H9 (cell line): Measurements from ENCODE around the gene ZDHHC16. TPM values are rescaled to one million over a fixed set of nuclear protein-coding genes. Genes with fewer than 3 reads are reported as not detected.
"Not testable (repeated sequence)": the region's sequence is repeated elsewhere in the genome, so short reads cannot be mapped to it uniquely, and the experiment has no call there.

Experiments
- DNase-seq: peaks from one replicate; pipeline ENCODE4 v3.0.0-alpha.2; 2017
- H2AFZ ChIP-seq: one replicate; pipeline ENCODE4 v1.6.1; 2013; ENCODE audit warnings: mild to moderate bottlenecking, low read length, control low read depth, moderate library complexity
- H2AK5ac ChIP-seq: 2 replicates; pipeline ENCODE4 v1.6.1; 2013; ENCODE audit warnings: low read length, control low read depth, mixed read lengths; ENCODE audit not compliant: insufficient read length
- H2BK120ac ChIP-seq: one replicate; pipeline ENCODE4 v1.6.1; 2013; ENCODE audit warnings: low read depth, mild to moderate bottlenecking, low read length, control low read depth, inconsistent platforms; ENCODE audit not compliant: poor library complexity, severe bottlenecking
- H2BK12ac ChIP-seq: 2 replicates; pipeline ENCODE4 v1.6.1; 2013; ENCODE audit warnings: low read length, control low read depth, mixed read lengths, low read depth; ENCODE audit not compliant: insufficient read length
- H2BK15ac ChIP-seq: 2 replicates; pipeline ENCODE4 v1.6.1; 2013; ENCODE audit warnings: low read depth, low read length, control low read depth
- H2BK20ac ChIP-seq: one replicate; pipeline ENCODE4 v1.6.1; 2013; ENCODE audit warnings: low read depth, mild to moderate bottlenecking, low read length, control low read depth, inconsistent platforms; ENCODE audit not compliant: poor library complexity, severe bottlenecking
- H2BK5ac ChIP-seq: 2 replicates; pipeline ENCODE4 v1.6.1; 2013; ENCODE audit warnings: low read length, control low read depth, mixed read lengths; ENCODE audit not compliant: insufficient read length
- H3K14ac ChIP-seq: 2 replicates; pipeline ENCODE4 v1.6.1; 2013; ENCODE audit warnings: low read length, control low read depth; ENCODE audit not compliant: insufficient read depth
- H3K18ac ChIP-seq: 2 replicates; pipeline ENCODE4 v1.6.1; 2013; ENCODE audit warnings: low read depth, mild to moderate bottlenecking, mixed read lengths, low read length, control low read depth; ENCODE audit not compliant: insufficient read length
- H3K23ac ChIP-seq: 2 replicates; pipeline ENCODE4 v1.6.1; 2013; ENCODE audit warnings: low read length, control low read depth, mixed read lengths, low read depth; ENCODE audit not compliant: insufficient read length
- H3K23me2 ChIP-seq: 2 replicates; pipeline ENCODE4 v1.6.1; 2013; ENCODE audit warnings: low read depth, mild to moderate bottlenecking, mixed read lengths, low read length, control low read depth; ENCODE audit not compliant: insufficient read length, poor library complexity, severe bottlenecking
- H3K27ac ChIP-seq: 2 replicates; pipeline ENCODE4 v1.5.1; 2013; ENCODE audit warnings: low read length, control low read depth, mixed read lengths, low read depth; ENCODE audit not compliant: insufficient read length
- H3K27me3 ChIP-seq: 2 replicates; pipeline ENCODE4 v1.6.1; 2013; ENCODE audit warnings: low read length, control low read depth, inconsistent platforms; ENCODE audit not compliant: insufficient read depth
- H3K4ac ChIP-seq: 2 replicates; pipeline ENCODE4 v1.6.1; 2013; ENCODE audit warnings: low read depth, mild to moderate bottlenecking, control low read depth, inconsistent platforms, low read length, moderate library complexity
- H3K4me1 ChIP-seq: 2 replicates; pipeline ENCODE4 v1.6.1; 2013; ENCODE audit warnings: low read length, control low read depth, inconsistent platforms; ENCODE audit not compliant: insufficient read depth
- H3K4me2 ChIP-seq: 2 replicates; pipeline ENCODE4 v1.6.1; 2013; ENCODE audit warnings: low read length, control low read depth, mixed read lengths; ENCODE audit not compliant: insufficient read length, insufficient read depth
- H3K56ac ChIP-seq: 2 replicates; pipeline ENCODE4 v1.6.1; 2013; ENCODE audit warnings: low read depth, mild to moderate bottlenecking, mixed read lengths, low read length, control low read depth; ENCODE audit not compliant: insufficient read length
- H3K79me1 ChIP-seq: 2 replicates; pipeline ENCODE4 v1.6.1; 2013; ENCODE audit warnings: low read depth, mild to moderate bottlenecking, moderate library complexity, low read length, control low read depth, inconsistent platforms; ENCODE audit not compliant: insufficient read depth, poor library complexity, severe bottlenecking
- H3K79me2 ChIP-seq: 2 replicates; pipeline ENCODE4 v1.6.1; 2013; ENCODE audit warnings: low read length, control low read depth, inconsistent platforms; ENCODE audit not compliant: insufficient read depth
- H3K9ac ChIP-seq: 2 replicates; pipeline ENCODE4 v1.6.1; 2013; ENCODE audit warnings: low read length, control low read depth, mixed read lengths; ENCODE audit not compliant: insufficient read length; ENCODE audit errors: extremely low read depth
- H3K9me3 ChIP-seq: one replicate; pipeline ENCODE4 v1.6.1; 2013; ENCODE audit warnings: low read depth, low read length, inconsistent platforms; ENCODE audit not compliant: control insufficient read depth
- H3T11ph ChIP-seq: one replicate; pipeline ENCODE4 v1.6.1; 2013; ENCODE audit warnings: mild to moderate bottlenecking, low read length, control low read depth, inconsistent platforms
- H4K20me1 ChIP-seq: one replicate; pipeline ENCODE4 v1.6.1; 2013; ENCODE audit not compliant: control insufficient read depth, insufficient read length, insufficient read depth
- H4K5ac ChIP-seq: 2 replicates; pipeline ENCODE4 v1.6.1; 2013; ENCODE audit warnings: low read depth, mild to moderate bottlenecking, mixed read lengths, low read length, control low read depth; ENCODE audit not compliant: insufficient read length
- H4K8ac ChIP-seq: replicated peaks from 2 replicates; pipeline ENCODE4 v1.6.1; 2013; ENCODE audit warnings: low read length, control low read depth, mixed read lengths, low read depth; ENCODE audit not compliant: insufficient read length
- H4K91ac ChIP-seq: 2 replicates; pipeline ENCODE4 v1.6.1; 2013; ENCODE audit warnings: low read depth, mild to moderate bottlenecking, moderate library complexity, mixed read lengths, low read length, control low read depth; ENCODE audit not compliant: insufficient read length
- H3K27ac Mint-ChIP-seq, 3 experiments: 2 replicates in 2 of 3; 3 replicates in 1 of 3; pipeline ENCODE4 v1.8.0; 2020 to 2021; ENCODE audit warnings: mixed read lengths in 3 of 3, mild to moderate bottlenecking in 1 of 3, moderate library complexity in 1 of 3
- H3K27me3 Mint-ChIP-seq: 2 replicates; pipeline ENCODE4 v1.8.0; 2021; ENCODE audit warnings: low read depth, mild to moderate bottlenecking, moderate library complexity, mixed read lengths
- H3K36me3 Mint-ChIP-seq, 3 experiments: 2 replicates in 2 of 3; 3 replicates in 1 of 3; pipeline ENCODE4 v1.8.0; 2020 to 2021; ENCODE audit warnings: low read depth in 3 of 3, mixed read lengths in 3 of 3; ENCODE audit not compliant: insufficient read depth in 1 of 3
- H3K4me1 Mint-ChIP-seq, 2 experiments: 2 replicates each; pipeline ENCODE4 v1.8.0; 2020; ENCODE audit warnings: mixed read lengths in 2 of 2
- H3K4me3 Mint-ChIP-seq, 2 experiments: 2 replicates in 1 of 2; 3 replicates in 1 of 2; pipeline ENCODE4 v1.8.0; 2020 to 2021; ENCODE audit warnings: mild to moderate bottlenecking in 2 of 2, mixed read lengths in 2 of 2, moderate library complexity in 1 of 2
- H3K9me3 Mint-ChIP-seq, 2 experiments: 2 replicates in 1 of 2; 3 replicates in 1 of 2; pipeline ENCODE4 v1.8.0; 2020; ENCODE audit warnings: mild to moderate bottlenecking in 2 of 2, mixed read lengths in 2 of 2, moderate library complexity in 1 of 2
- WGBS: extraction: QIAGEN DNeasy Blood & Tissue Kit; methylation state at CpG from one replicate; pipeline ENCODE4 v1.1.7; 2013; ENCODE audit warnings: missing lambda C conversion rate, low lambda C conversion rate, mixed read lengths; ENCODE audit not compliant: insufficient read length; ENCODE audit errors: extremely low coverage; 5-methylcytosine and 5-hydroxymethylcytosine counted together
- total RNA-seq: library from RNA; stranded (reverse); gene quantifications from 2 replicates; pipeline ENCODE4 v1.2.1, GENCODE V29; 2021
- TF ChIP-seq, protein P1 (sequence below): fragments of 200-600 bp; sonication (generic); conservative IDR thresholded peaks from 3 replicates; pipeline ENCODE4 v1.8.0; 2021; ENCODE audit warnings: antibody characterized with exemption, mild to moderate bottlenecking

ZDHHC16 gene
- total RNA-seq, 1 experiment from 2014 or later = 45.4 TPM

GRCh38 chr10:97475936-97476594 lies 30.1 kb downstream of the ZDHHC16 start:
- Histone ChIP-seq H3K79me2 (no peaks in the 10 kb centered on the region), H3K27ac (no peak overlapping the region), H4K8ac (no peak overlapping the region), H3K23ac (no peak overlapping the region), H3K4ac (no peak overlapping the region), H3K27me3 (no peaks in the 10 kb centered on the region), H3T11ph (no peak overlapping the region), H4K5ac (no peak overlapping the region), H2AK5ac (no peak overlapping the region), H3K79me1 (no peaks in the 10 kb centered on the region), H2BK15ac (no peak overlapping the region), H4K20me1 (no peaks in the 10 kb centered on the region), H2BK20ac (no peak overlapping the region), H3K4me2 (no peak overlapping the region), H2BK120ac (no peak overlapping the region), H3K9me3 (no peaks in the 10 kb centered on the region), H3K56ac (no peak overlapping the region), H2BK12ac (no peak overlapping the region), H3K9ac (peak overlapping the region; percentile 34), H2BK5ac (no peak overlapping the region), H3K14ac (no peak overlapping the region), H4K91ac (no peak overlapping the region), H2AFZ (no peak overlapping the region), H3K4me1 (peaks cover 4% of the 10 kb centered on the region; the same call in 1 of the 2 replicates), H3K18ac (no peak overlapping the region), H3K23me2 (no peaks in the 10 kb centered on the region)
- Mint-ChIP-seq H3K4me1 (peaks cover 18 to 23% of the 10 kb centered on the region in 2 experiments), H3K9me3 (no peaks in the 10 kb centered on the region), H3K27ac (0 out of 7 replicates have a peak overlapping the region, but pooled peaks of 1 of the 3 experiments have one; percentile 16), H3K27me3 (no peaks in the 10 kb centered on the region), H3K4me3 (no peak overlapping the region), H3K36me3 (peaks cover 44 to 76% (median 70%) of the 10 kb centered on the region in 3 experiments)
- WGBS = no CpG with 5 or more reads among the region's 2 CpGs
- no peak for DNase-seq
- TF ChIP-seq, protein P1, sequence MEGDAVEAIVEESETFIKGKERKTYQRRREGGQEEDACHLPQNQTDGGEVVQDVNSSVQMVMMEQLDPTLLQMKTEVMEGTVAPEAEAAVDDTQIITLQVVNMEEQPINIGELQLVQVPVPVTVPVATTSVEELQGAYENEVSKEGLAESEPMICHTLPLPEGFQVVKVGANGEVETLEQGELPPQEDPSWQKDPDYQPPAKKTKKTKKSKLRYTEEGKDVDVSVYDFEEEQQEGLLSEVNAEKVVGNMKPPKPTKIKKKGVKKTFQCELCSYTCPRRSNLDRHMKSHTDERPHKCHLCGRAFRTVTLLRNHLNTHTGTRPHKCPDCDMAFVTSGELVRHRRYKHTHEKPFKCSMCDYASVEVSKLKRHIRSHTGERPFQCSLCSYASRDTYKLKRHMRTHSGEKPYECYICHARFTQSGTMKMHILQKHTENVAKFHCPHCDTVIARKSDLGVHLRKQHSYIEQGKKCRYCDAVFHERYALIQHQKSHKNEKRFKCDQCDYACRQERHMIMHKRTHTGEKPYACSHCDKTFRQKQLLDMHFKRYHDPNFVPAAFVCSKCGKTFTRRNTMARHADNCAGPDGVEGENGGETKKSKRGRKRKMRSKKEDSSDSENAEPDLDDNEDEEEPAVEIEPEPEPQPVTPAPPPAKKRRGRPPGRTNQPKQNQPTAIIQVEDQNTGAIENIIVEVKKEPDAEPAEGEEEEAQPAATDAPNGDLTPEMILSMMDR = no peak

DNA sequence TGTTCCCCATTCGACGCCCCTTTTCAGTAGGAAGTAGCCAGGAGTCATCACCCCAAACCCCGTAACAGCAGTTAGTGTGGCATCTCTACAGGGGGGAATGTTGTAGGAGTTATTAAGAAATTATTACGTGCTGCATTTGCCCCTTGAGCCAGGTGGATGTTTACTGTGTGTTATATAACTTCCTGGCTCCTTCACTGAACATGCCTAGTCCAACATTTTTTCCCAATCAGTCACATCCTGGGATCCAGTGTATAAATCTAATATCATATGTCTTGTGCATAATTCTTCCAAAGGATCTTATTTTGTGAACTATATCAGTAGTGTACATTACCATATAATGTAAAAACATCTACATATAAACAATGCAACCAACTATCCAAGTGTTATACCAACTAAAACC lies 33.4 kb downstream of the ZDHHC16 start:
- not testable (repeated sequence) for H3K23me2 ChIP-seq, H3K9me3 ChIP-seq, H4K5ac ChIP-seq, H3K9ac ChIP-seq, H3K4ac ChIP-seq, H3K79me2 ChIP-seq, DNase-seq, H4K91ac ChIP-seq, H2BK120ac ChIP-seq, H3K27ac ChIP-seq, H3K56ac ChIP-seq, H4K8ac ChIP-seq, H2BK12ac ChIP-seq, H3K14ac ChIP-seq, H4K20me1 ChIP-seq, H3K18ac ChIP-seq, H2BK15ac ChIP-seq, H3K27me3 Mint-ChIP-seq, H3K23ac ChIP-seq, H3K4me1 ChIP-seq, H3K79me1 ChIP-seq, H3K9me3 Mint-ChIP-seq, H3K27me3 ChIP-seq, H2AK5ac ChIP-seq, H2BK5ac ChIP-seq, H3K4me2 ChIP-seq, H2AFZ ChIP-seq
- Mint-ChIP-seq H3K27ac (peak overlapping the region; percentile 74 to 92 (median 74); a peak in 6 of 7 replicates), H3K4me1 (peaks cover 20 to 25% of the 10 kb centered on the region in 2 experiments), H3K4me3 (peak overlapping the region in 1 of 2 experiments; percentile 30; a peak in 1 of 5 replicates), H3K36me3 (peaks cover 33 to 61% (median 57%) of the 10 kb centered on the region in 3 experiments)
- Histone ChIP-seq H2BK20ac (peak overlapping the region; percentile 91), H3T11ph (peak overlapping the region; percentile 5)
- WGBS = no CpG with 5 or more reads among the region's 4 CpGs
